ENCODE data around the gene MX1. TPM values are rescaled to one million over a fixed set of nuclear protein-coding genes. Genes with fewer than 3 reads are reported as not detected.

MX1 gene
- total RNA-seq, 1 experiment from 2014 or later, result 6.4 TPM

DNA sequence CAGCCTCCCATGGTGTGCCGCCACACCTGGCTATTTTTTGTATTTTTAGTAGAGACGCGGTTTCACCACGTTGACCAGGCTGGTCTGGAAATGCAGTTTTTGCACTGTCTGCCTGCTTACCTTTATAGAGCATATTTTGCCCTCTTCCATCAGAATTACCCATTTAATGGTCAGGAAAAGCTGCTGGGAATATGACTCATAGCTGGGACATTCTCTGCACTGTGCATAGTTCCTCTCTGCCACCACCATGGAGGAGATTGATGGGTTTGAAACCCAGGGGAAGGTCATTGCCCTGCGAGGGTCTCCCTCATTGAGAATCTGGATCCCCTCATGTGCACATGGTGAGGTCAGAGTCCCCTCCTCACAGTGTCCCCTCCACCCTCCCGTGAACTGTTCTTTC is 32.1 kb downstream of the MX1 start:
- H3K27ac ChIP-seq, result no peak overlapping the region
- H2AFZ ChIP-seq, result no peak overlapping the region
- DNase-seq, result no peak
- ChIA-PET POLR2A (ENCODE audit: unreplicated experiment) (no interaction called here), CTCF (no interaction called here)
- H3K4me2 ChIP-seq, result no peak overlapping the region
- H3K9me2 ChIP-seq (ENCODE audit: insufficient read depth), result no peaks in the 10 kb centered on the region
- no peaks in the 10 kb centered on the region for H3K9me3 ChIP-seq (ENCODE audit: insufficient read depth, low read depth)
- no peaks in the 10 kb centered on the region for H3K79me2 ChIP-seq (ENCODE audit: low read depth)
- H3F3A ChIP-seq (ENCODE audit: insufficient read depth, low read depth), result no peaks in the 10 kb centered on the region
- H3K4me1 ChIP-seq (replicated peaks; ENCODE audit: insufficient read depth), result peaks cover under 1% of the 10 kb centered on the region; the same call in 1 of the 2 replicates
- intact Hi-C loops (cut with micrococcal nuclease; ENCODE audit: unreplicated experiment), result loop anchor here (2.0 kb wide), 1 partner anchor 35 kb away; no protein-coding TSS in a partner anchor
- H3K36me3 ChIP-seq (ENCODE audit: low read depth), result no peaks in the 10 kb centered on the region
- no peaks in the 10 kb centered on the region for H4K20me1 ChIP-seq (ENCODE audit: insufficient read depth)
- no peak overlapping the region for H3K4me3 ChIP-seq
- TF ChIP-seq EZH2 (IDR thresholded peaks at IDR 0.05; ENCODE audit: low read depth), result no peak
- TF ChIP-seq, protein P1, sequence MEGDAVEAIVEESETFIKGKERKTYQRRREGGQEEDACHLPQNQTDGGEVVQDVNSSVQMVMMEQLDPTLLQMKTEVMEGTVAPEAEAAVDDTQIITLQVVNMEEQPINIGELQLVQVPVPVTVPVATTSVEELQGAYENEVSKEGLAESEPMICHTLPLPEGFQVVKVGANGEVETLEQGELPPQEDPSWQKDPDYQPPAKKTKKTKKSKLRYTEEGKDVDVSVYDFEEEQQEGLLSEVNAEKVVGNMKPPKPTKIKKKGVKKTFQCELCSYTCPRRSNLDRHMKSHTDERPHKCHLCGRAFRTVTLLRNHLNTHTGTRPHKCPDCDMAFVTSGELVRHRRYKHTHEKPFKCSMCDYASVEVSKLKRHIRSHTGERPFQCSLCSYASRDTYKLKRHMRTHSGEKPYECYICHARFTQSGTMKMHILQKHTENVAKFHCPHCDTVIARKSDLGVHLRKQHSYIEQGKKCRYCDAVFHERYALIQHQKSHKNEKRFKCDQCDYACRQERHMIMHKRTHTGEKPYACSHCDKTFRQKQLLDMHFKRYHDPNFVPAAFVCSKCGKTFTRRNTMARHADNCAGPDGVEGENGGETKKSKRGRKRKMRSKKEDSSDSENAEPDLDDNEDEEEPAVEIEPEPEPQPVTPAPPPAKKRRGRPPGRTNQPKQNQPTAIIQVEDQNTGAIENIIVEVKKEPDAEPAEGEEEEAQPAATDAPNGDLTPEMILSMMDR (conservative IDR thresholded peaks at IDR 0.05), result no peak
- no peaks in the 10 kb centered on the region for H3K27me3 ChIP-seq (ENCODE audit: insufficient read depth, low read depth)
- BruUV-seq (replicated peaks), result no TSS peak

DNA sequence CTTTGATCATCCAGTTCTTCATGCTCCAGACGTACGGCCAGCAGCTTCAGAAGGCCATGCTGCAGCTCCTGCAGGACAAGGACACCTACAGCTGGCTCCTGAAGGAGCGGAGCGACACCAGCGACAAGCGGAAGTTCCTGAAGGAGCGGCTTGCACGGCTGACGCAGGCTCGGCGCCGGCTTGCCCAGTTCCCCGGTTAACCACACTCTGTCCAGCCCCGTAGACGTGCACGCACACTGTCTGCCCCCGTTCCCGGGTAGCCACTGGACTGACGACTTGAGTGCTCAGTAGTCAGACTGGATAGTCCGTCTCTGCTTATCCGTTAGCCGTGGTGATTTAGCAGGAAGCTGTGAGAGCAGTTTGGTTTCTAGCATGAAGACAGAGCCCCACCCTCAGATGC is 32.5 kb downstream of the MX1 start:
- no peak overlapping the region for H3K4me2 ChIP-seq
- BruUV-seq (replicated peaks), result no TSS peak

DNA sequence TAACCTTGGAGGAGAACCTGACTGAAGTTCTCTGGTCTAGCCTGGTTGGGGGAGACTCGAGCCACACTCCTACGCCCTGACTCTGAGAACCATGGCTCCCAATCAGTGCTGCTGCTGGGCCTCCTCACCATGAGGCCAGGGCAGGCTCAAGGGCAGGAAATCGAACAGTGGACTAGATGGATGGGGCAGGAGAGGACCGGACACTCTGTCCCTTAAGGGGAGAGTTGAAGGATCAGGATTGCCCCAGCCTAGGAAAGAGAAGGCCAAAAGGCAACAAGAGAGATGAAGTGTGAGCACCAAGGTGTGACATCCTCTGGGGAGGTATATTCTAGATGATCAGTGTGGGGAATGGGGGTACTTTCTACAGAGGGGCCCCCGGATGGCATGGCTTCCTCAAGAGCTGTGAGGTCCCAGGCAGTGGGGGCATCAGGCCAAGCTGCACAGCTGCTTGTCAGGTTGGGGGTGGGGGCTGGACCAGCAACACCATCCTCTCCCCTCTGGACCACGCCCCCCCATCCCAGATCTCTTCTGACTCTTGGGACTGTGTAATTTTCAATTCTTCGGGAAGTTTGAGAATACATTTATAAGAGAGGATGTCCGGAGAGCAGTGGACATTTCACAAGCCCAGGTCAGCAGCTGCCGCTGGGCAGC is 34.0 kb downstream of the MX1 start:
- Histone ChIP-seq H3K4me1 (replicated peaks; ENCODE audit: insufficient read depth) (no peaks in the 10 kb centered on the region), H3K9me3 (ENCODE audit: insufficient read depth, low read depth) (no peaks in the 10 kb centered on the region), H2AFZ (no peak overlapping the region), H3F3A (ENCODE audit: insufficient read depth, low read depth) (no peaks in the 10 kb centered on the region), H4K20me1 (ENCODE audit: insufficient read depth) (no peaks in the 10 kb centered on the region), H3K9me2 (ENCODE audit: insufficient read depth) (no peaks in the 10 kb centered on the region), H3K36me3 (ENCODE audit: low read depth) (no peaks in the 10 kb centered on the region), H3K27me3 (ENCODE audit: insufficient read depth, low read depth) (no peaks in the 10 kb centered on the region), H3K4me3 (no peak overlapping the region), H3K4me2 (no peak overlapping the region), H3K27ac (no peak overlapping the region), H3K79me2 (ENCODE audit: low read depth) (no peaks in the 10 kb centered on the region)
- intact Hi-C loops (cut with micrococcal nuclease; ENCODE audit: unreplicated experiment), result loop anchor here (1.0 to 5.0 kb wide), 3 partner anchors 37 to 293 kb away; partner anchors contain the start of gene BACE2
- TF ChIP-seq, protein P1 (conservative IDR thresholded peaks at IDR 0.05), result no peak
- TF ChIP-seq EZH2 (IDR thresholded peaks at IDR 0.05; ENCODE audit: low read depth), result no peak
- DNase-seq, result no peak
- ChIA-PET POLR2A (ENCODE audit: unreplicated experiment) (no interaction called here), CTCF (interaction anchor here (1.2 kb wide), 1 partner anchor 177 kb away, joined by 6 read pairs; no protein-coding TSS in a partner anchor)
- no TSS peak for BruUV-seq (replicated peaks)

More for the DNA sequence above, 32.5 kb downstream of the MX1 start:
- no peaks in the 10 kb centered on the region for H3K27me3 ChIP-seq (ENCODE audit: insufficient read depth, low read depth)
- no peaks in the 10 kb centered on the region for H3F3A ChIP-seq (ENCODE audit: insufficient read depth, low read depth)
- DNase-seq, result no peak
- POLR2A ChIA-PET (ENCODE audit: unreplicated experiment), result no interaction called here
- no peaks in the 10 kb centered on the region for H3K4me1 ChIP-seq (replicated peaks; ENCODE audit: insufficient read depth)
- CTCF ChIA-PET, result no interaction called here
- intact Hi-C loops (cut with micrococcal nuclease; ENCODE audit: unreplicated experiment), result loop anchor here (2.0 kb wide), 1 partner anchor 36 kb away; no protein-coding TSS in a partner anchor
- TF ChIP-seq, protein P1 (conservative IDR thresholded peaks at IDR 0.05), result no peak
- no peak for TF ChIP-seq EZH2 (IDR thresholded peaks at IDR 0.05; ENCODE audit: low read depth)
- no peaks in the 10 kb centered on the region for H3K9me3 ChIP-seq (ENCODE audit: insufficient read depth, low read depth)
- no peak overlapping the region for H3K4me3 ChIP-seq
- H2AFZ ChIP-seq, result no peak overlapping the region
- no peaks in the 10 kb centered on the region for H4K20me1 ChIP-seq (ENCODE audit: insufficient read depth)
- H3K27ac ChIP-seq, result no peak overlapping the region
- no peaks in the 10 kb centered on the region for H3K36me3 ChIP-seq (ENCODE audit: low read depth)
- H3K9me2 ChIP-seq (ENCODE audit: insufficient read depth), result no peaks in the 10 kb centered on the region
- no peaks in the 10 kb centered on the region for H3K79me2 ChIP-seq (ENCODE audit: low read depth)

All from PC-9 (cell line).